ENCODE results near the gene LOC128125822.

Gene LOC128125822

GRCh38 chr6:63553208-63553607 lies 19.1 kb upstream of the LOC128125822 start:
- peak; percentile 43 for DNase-seq (ENCODE audit: low spot score)
- TF ChIP-seq CTCF (IDR thresholded peaks at IDR 0.05; ENCODE audit: extremely low read depth, insufficient read depth, missing control alignments) = no peak
- in situ Hi-C loops (cut with MboI; ENCODE audit: low pct_unique_long_range_greater_than_20kb, low sequenced_read_pairs, unreplicated experiment) = loop anchor here (25.0 kb wide), 1 partner anchor 191 kb away; no protein-coding TSS in a partner anchor

- TF ChIP-seq CTCF (IDR thresholded peaks at IDR 0.05; ENCODE audit: extremely low read depth, insufficient read depth, missing control alignments) = no peak
- no peak for DNase-seq (ENCODE audit: low spot score)
- in situ Hi-C loops (cut with MboI; ENCODE audit: low pct_unique_long_range_greater_than_20kb, low sequenced_read_pairs, unreplicated experiment) = loop anchor here (25.0 kb wide), 1 partner anchor 192 kb away; no protein-coding TSS in a partner anchor
Measured at GRCh38 chr6:63553900-63554299, 18.4 kb upstream of the LOC128125822 start.

DNA sequence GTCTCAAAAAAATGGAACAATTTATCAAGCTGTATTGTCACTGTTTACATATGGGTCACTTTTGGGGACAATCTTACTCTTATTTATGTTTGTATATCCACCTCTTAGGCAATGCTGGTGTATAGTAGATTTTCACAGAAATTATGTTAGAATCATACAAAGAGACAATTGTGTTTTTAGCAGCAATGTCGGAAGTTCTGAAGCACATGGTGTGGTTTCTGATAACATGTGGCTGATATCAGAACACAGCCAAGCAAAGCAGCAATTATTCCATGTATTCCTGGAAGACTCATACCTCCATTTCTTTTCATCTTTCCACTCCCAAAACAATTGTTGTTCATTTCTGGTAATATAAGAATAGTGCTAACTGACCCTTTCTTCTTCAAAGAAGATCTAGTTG lies 17.5 kb upstream of the LOC128125822 start:
- no peak for DNase-seq (ENCODE audit: low spot score)
- no peak for TF ChIP-seq CTCF (IDR thresholded peaks at IDR 0.05; ENCODE audit: extremely low read depth, insufficient read depth, missing control alignments)
- in situ Hi-C loops (cut with MboI; ENCODE audit: low pct_unique_long_range_greater_than_20kb, low sequenced_read_pairs, unreplicated experiment) = loop anchor here (25.0 kb wide), 1 partner anchor 192 kb away; no protein-coding TSS in a partner anchor

- no peak for DNase-seq (ENCODE audit: low spot score)
- TF ChIP-seq CTCF (IDR thresholded peaks at IDR 0.05; ENCODE audit: extremely low read depth, insufficient read depth, missing control alignments) = no peak
- in situ Hi-C loops (cut with MboI; ENCODE audit: low pct_unique_long_range_greater_than_20kb, low sequenced_read_pairs, unreplicated experiment) = loop anchor here (25.0 kb wide), 1 partner anchor 194 kb away; no protein-coding TSS in a partner anchor
Measured at GRCh38 chr6:63556369-63556768, 15.9 kb upstream of the LOC128125822 start.

- no peak for DNase-seq (ENCODE audit: low spot score)
- in situ Hi-C loops (cut with MboI; ENCODE audit: low pct_unique_long_range_greater_than_20kb, low sequenced_read_pairs, unreplicated experiment) = loop anchor here (25.0 kb wide), 1 partner anchor 196 kb away; no protein-coding TSS in a partner anchor
Measured at GRCh38 chr6:63558278-63558677, 14.0 kb upstream of the LOC128125822 start.

DNA sequence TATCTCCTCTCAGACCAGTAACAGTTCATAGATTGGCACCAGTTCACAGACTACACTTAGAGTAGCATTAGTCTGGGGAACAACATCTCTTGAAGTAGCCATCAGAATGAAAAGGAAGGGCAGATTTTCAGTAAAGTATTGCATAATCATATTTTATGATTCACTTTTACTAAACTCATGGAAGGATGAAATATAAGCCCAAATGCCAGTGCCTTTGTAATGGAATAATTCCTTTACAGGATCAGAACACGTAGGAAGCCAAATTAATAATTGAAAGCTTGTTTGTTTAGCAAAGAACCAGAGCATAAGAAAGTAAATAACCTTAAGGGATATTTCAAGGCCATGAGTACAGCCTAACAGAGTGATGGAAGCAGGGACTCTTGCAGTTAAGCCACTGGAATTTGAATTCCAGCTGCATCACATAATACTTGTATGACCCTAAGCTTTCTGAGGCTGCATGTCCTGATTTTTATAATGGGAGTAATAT lies 11.4 kb upstream of the LOC128125822 start:
- TF ChIP-seq CTCF (IDR thresholded peaks at IDR 0.05; ENCODE audit: extremely low read depth, insufficient read depth, missing control alignments) = no peak
- in situ Hi-C loops (cut with MboI; ENCODE audit: low pct_unique_long_range_greater_than_20kb, low sequenced_read_pairs, unreplicated experiment) = loop anchor here (25.0 kb wide), 1 partner anchor 199 kb away; no protein-coding TSS in a partner anchor
- DNase-seq (ENCODE audit: low spot score) = no peak

More at GRCh38 chr6:63558278-63558677, 14.0 kb upstream of the LOC128125822 start:
- no peak for TF ChIP-seq CTCF (IDR thresholded peaks at IDR 0.05; ENCODE audit: extremely low read depth, insufficient read depth, missing control alignments)

All from GM13977 (cell line).